ENCODE data around the gene NID1.

DNA sequence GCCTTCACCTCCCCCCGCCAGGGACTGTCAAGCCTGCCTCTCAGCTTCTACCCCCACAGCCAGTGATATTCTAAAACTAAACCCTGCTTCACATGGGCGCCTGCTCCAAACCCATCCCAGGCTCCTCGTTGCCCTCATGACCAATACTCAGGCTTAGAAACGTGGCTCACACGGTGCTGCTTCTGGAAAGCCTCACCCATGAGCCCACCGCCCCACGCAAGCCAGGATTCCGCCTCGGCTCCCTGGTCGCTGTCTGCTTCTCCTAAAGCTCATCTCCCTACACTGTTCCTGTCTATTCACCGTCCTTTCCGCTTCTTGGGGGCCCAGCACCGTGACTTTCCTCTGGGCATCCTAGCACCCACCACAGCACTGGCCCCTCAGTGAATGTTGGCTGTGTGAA lies 72.5 kb downstream of the NID1 start:
- TF ChIP-seq, protein P1, sequence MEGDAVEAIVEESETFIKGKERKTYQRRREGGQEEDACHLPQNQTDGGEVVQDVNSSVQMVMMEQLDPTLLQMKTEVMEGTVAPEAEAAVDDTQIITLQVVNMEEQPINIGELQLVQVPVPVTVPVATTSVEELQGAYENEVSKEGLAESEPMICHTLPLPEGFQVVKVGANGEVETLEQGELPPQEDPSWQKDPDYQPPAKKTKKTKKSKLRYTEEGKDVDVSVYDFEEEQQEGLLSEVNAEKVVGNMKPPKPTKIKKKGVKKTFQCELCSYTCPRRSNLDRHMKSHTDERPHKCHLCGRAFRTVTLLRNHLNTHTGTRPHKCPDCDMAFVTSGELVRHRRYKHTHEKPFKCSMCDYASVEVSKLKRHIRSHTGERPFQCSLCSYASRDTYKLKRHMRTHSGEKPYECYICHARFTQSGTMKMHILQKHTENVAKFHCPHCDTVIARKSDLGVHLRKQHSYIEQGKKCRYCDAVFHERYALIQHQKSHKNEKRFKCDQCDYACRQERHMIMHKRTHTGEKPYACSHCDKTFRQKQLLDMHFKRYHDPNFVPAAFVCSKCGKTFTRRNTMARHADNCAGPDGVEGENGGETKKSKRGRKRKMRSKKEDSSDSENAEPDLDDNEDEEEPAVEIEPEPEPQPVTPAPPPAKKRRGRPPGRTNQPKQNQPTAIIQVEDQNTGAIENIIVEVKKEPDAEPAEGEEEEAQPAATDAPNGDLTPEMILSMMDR (IDR thresholded peaks at IDR 0.05), result no peak
- TF ChIP-seq POLR2A (IDR thresholded peaks at IDR 0.05), result no peak
- no peak for TF ChIP-seq POLR2AphosphoS5 (IDR thresholded peaks at IDR 0.05)
- no peak for TF ChIP-seq EP300 (IDR thresholded peaks at IDR 0.05)

Measured in upper lobe of left lung (tissue), 4 donors.